Stimulated activated CD8-positive, alpha-beta memory T cell treated with anti-CD3 and anti-CD28 coated beads, Interleukin-15, amount 100 ng/mL, for 4 hours (primary cell): ENCODE results near the gene CEP83.

ENCODE experiments used
- DNase-seq, 2 donors: peaks; one replicate each; pipeline ENCODE4 v3.0.0-alpha.2; 2020; ENCODE audit warnings: low read depth in 2 of 2

Gene CEP83

DNA sequence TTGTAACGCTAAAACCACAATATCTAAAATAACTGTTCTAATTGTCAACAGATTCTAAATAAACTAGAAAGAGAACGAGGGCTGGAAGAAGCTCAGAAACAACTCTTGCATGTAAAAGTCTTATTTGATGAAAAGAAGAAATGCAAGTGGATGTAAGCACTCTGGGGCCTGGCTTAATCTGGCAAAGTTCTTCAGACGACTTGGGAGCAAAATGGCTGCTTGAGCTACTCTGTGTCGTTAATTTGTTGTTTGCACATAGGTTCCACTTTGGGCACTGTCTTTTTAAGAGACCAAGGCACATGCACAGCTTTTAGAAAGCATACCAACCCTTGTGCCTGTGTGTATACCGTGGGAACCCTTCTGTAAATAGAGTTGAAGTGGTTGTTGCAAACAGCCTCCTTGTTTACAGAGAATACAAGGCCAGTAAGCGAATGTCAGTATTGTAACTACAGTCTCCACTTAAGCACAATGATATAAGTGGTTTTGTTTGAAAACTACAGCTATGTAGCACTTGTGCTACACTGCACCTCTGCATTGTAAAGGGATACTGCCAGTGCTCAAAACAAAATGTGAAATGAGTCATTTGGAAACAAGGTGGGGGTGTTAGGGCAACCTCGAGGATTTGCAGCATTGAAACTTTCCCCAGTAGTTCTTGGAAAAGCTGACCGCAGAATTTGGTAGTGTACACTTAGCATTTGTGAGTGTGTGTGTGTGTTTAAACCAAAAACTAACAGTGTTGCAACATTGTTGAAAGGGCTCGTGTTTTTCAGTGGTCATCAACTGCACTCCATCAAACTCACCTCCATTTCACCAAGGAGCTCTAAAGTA lies 154.3 kb downstream of the CEP83 start:
- no peak for DNase-seq

- DNase-seq, result no peak
Measured at GRCh38 chr12:94304566-94305061, 155.1 kb downstream of the CEP83 start.

GRCh38 chr12:94304012-94304411 lies 155.7 kb downstream of the CEP83 start:
- no peak for DNase-seq

DNA sequence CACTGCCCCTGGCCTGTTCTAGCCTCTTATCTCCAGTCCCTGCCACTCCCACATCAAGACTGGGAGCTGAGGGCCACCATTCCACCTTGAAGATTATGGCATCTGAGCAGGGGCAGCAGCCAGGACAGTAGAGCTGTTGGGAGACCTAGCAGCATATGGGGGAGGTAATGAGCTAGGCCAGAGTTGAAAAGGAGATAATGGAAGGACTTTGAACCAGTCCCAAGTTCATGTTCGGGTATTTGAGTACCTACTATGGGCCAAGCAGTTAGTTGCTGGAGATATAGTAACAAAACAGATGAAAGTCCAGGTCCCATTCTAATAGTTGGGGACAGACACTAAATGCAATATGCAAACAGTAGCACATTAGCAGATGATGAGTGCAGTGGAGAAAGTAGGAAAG lies 159.8 kb downstream of the CEP83 start:
- DNase-seq, result no peak

GRCh38 chr12:94297876-94298505 lies 161.7 kb downstream of the CEP83 start:
- no peak for DNase-seq

- no peak for DNase-seq
Measured at GRCh38 chr12:94297096-94297699, 162.5 kb downstream of the CEP83 start.

GRCh38 chr12:94290353-94290752 lies 169.3 kb downstream of the CEP83 start:
- no peak for DNase-seq

- DNase-seq, result no peak
Measured at GRCh38 chr12:94289461-94290312, 170.0 kb downstream of the CEP83 start.

GRCh38 chr12:94287245-94287628 lies 172.4 kb downstream of the CEP83 start:
- DNase-seq, result no peak

DNA sequence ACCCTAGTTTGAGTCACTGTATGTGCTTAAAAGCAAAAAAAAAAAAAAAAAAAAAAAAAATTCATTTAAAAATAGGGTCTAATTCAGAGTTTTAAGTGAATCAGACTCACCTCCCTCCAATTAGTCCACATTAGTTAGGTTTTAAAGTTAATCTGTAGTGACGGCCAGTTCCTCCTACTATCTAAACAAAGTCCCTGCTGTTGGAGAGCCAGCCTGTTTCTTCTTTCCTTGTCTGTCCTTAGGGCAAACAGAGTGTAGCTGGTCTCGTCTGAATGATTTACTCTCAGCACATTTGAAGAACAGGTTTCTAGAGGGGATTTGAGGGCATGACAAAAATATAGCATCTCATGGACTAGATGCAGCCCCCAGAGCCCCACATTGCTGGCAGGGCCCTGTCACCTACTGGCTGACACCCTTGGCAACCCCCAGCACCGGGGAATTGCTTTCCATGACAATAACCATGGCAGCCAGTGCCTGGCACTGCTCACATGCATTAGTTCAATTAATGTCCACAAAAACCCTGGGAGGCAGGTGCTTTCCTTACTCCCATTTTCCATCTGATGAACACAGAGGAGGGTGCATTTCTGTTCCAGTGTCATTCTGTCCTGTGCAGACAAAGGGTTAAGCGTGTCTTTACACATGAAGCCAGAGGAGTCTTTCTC lies 173.0 kb downstream of the CEP83 start:
- no peak for DNase-seq

DNA sequence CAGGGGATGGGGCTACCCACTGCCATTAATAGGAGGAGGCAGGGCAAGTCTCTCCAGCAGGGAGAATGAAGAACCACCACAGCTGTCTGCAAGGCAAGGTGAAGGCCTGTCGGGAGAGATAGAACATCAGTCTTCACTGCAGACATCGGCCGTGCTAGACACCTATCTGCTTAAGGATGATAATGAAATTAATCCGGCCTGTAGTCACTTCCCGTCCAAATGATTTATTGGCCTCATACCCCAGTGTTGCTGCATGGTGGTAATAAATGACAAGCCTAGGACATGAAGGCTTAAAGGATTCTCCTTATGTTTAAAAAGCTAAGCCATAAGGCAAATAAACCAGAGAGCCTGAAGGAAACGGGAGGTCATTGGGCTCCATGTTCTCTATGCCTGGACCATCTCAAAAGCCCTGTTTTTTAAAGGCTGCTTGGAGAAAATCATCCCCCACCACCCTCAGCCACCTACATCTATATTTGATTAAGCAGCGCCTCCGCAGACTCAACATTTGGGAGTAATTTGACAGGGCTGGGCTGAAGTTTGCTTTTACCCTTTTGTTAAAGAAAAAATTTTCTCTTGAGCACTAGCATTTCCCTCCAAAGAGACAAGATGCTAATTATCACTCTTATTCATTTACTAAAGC lies 173.6 kb downstream of the CEP83 start:
- DNase-seq, result no peak

DNA sequence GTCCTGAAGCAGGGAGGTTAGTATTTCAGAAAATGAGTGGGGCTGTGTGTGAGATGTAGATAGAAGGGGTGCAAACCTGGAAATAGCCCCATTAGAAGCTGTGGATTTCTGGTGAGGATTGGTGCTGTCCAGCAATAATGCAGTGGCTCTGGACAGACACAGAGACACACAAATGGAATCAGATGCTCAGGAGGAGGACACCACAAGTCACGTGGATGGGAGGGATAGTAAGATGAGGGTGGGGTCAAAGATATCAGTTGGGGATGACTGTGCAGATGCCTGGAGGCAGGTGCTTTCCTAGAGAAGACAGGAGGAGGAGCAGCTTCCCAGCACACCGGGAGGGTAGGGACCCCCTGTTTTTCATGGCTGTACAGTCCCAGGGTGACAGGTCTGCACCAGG lies 174.8 kb downstream of the CEP83 start:
- DNase-seq, result no peak

DNA sequence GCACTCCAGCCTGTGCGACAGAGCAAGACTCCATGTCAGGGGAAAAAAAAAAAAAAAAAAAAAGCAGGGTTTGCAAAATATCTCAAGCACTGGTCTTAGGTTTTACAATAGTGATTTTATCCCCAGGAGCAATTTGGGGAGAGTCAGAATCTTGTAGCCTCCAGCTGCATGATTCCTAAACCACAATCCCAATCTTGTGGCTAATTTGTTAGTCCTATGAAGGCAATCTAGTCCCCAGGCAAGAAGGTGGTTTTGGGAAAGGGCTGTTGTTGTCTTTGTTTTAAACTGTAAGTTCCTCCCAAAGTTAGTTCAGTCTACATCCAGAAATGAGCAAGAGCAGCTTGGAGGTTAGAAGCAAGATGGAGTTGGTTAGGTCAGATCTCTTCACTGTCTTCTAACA lies 175.6 kb downstream of the CEP83 start:
- DNase-seq, result no peak

DNA sequence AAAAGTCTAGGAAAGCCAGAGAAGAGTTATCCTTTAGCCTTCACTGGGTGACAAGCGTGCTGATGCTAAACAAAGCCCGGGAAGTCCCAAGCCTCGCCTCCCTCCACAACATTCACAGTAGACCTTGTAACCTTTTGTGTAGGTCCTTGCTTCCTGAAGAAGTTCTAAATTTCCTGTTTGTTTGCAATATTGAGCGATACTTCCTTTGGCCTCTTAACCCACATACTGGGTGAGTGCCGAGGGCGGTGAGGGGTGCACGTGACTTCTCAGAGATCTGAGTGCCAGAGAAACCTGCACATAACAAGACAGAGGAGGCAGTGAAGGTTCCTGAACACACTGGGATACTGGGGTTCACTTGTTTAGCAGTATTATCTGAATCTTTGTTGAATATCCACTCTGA lies 177.0 kb downstream of the CEP83 start:
- DNase-seq, result no peak

GRCh38 chr12:94280063-94280462 lies 179.6 kb downstream of the CEP83 start:
- DNase-seq, result no peak

DNA sequence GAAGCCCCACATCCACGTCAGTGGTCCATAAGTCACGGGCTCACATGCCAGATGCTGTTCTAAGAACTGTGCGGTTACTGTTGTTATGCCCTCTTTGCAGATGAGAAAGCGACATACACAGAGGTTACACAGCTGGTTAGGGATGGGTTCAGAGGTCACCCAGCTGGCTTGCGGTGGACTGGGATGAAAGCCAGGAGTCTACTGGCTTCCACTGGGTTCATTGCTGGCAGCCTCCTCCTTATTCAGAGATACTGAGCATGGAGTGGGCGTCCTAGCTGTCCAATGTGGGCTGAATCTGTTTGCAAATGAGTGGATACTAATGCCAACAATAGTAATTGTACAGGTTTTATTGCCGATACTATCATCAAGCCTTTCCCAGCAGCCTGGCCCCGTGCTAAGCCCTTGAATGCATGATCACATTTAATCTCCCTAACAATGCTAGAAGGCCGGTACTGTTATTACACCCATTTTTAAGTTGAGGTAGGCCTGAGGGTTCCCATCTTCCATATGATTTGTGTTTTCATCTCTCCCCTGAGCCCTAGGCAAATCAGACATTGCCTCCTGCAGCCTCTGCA lies 182.2 kb downstream of the CEP83 start:
- DNase-seq, result no peak

- DNase-seq, result no peak
Measured at GRCh38 chr12:94276725-94277124, 182.9 kb downstream of the CEP83 start.

- DNase-seq, result no peak
Measured at GRCh38 chr12:94273272-94273671, 186.4 kb downstream of the CEP83 start.

DNA sequence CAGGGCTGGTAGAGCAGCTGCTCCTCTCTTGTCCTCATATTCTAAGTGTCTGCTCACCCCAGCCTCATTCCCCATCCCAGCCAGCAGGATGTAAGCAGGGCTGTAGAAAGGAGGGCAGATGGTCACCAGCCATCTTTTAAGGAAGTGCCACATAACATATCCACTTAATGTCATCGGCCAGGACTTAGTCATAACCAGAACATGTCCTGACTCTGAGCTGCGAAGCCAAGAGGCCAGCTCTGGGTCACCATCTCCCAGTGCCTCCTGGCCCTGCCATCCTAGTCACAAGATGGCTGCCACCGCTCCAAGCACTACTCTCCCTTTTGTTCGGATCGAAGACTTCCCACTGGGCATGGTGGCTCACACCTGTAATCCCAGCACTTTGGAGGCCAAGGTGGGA lies 187.4 kb downstream of the CEP83 start:
- DNase-seq, result no peak

DNA sequence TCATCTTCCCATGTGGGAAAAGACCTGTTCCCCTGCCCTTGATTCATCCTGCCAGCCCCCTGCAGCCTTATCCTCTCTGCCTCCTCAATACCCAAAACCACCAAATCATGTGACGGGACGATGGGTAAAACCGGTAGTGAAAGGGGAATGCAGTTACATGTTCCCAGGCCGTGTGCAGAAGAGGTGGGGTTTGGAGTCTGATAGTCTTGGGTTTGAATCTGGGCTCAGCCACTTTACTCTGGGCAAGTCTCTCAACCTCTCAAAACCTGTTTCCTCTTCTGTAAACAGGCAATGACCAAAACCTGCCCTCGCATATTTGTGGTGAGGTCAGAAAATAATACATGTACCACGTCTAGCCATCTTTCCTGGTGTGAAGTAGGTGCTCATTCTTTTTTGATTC lies 188.3 kb downstream of the CEP83 start:
- no peak for DNase-seq
